ENCODE measurements around the gene AP1G2.

GRCh38 chr14:23551266-23552028 is 16.1 kb downstream of the AP1G2 start, which contains the start of gene ZFHX2:
- peak in 1 of 2 donors; percentile 49 for TF ChIP-seq POLR2A (IDR thresholded peaks at IDR 0.05)
- TF ChIP-seq CTCF (IDR thresholded peaks at IDR 0.05): no peak

All from thyroid gland (tissue), 4 donors.